ENCODE data around the gene USP48.
A peak's percentile ranks its signal among the peaks of the same experiment; 100 is the strongest.

USP48 gene

DNA sequence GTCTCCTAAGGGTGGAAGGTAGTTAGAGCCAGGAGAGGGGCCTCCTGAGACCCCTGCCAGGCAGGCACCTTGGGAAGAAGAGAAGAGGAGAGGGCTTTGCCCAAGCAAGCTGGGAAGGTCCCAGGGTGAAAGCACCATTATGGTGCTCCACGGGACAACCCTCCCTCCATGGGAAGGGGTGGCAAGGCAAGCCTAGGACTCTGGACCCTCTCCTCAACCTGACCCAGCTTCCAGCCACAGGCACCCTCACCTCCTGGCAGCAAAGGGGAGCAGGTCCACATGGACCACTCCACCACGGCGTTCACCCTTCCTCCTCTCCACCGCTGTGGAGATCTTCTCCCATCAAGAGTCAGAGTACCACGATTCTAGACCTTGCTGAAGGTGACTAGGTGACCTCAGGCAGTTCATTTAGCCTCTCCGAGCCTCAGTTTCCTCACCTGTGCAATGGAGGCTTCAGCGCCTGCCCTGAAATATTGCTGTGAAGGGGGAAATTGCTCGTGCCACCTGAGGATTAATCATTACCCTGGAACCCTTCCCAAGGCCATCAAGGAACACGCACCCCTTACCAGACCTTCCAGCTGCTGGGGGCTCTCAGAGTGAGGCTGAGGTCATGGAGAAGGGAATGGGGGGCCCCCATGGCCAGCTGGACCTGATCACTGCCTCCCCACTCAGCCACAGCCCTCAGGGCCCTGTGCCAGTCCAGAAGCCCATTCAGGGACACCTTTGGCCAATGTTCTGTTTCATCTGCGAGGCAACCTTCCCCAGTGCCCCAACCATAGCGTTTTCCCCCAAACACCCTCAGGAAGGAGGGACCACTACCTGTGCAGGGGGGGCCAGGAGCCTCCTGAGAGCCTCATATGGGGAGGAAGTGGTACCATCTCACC is 115.4 kb downstream of the USP48 start:
- no peak for DNase-seq

DNA sequence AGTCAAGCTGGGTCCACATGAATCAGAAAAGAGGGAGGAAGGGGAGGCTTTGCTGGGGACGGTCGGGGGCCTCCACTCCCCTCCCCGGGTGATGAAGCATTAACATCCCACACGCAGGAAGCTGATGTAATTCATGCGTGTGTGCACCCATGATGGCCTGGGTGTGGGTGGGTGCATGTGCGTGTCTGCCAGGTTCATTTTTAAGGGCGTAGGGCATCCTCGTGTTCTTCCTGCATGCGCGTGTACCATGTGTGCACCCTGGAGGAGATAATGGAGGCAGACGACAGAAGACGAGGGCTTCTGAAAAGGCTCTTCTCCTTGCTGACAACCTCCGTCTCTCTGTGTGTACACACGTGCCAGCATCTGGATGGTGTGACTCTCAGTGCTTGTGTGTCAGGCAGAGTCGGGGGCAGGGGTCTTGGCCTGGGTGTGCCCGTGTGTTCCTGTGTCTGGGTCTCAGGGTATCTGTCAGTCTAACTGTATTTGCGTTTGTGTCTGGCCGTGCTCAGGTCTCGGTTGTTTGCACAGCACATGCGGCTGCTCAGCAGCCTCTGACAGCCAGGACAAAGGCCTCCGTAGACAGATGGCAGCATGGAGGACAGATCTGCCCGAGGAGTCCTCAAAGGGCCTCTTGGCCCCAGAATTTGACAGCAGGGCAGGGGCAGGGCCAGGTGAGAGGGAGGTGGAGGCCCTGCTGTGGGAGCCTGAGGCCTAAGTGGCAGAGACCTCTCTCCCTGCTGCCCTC is 116.2 kb downstream of the USP48 start:
- DNase-seq = no peak

- no peak for DNase-seq
These were observed 117.0 kb downstream of the USP48 start for GRCh38 chr1:21665711-21666575.

GRCh38 chr1:21664806-21665588 is 118.0 kb downstream of the USP48 start:
- no peak for DNase-seq

- no peak for DNase-seq
These were observed 118.8 kb downstream of the USP48 start for GRCh38 chr1:21663951-21664805.

GRCh38 chr1:21663248-21663950 is 119.5 kb downstream of the USP48 start:
- DNase-seq = no peak

DNA sequence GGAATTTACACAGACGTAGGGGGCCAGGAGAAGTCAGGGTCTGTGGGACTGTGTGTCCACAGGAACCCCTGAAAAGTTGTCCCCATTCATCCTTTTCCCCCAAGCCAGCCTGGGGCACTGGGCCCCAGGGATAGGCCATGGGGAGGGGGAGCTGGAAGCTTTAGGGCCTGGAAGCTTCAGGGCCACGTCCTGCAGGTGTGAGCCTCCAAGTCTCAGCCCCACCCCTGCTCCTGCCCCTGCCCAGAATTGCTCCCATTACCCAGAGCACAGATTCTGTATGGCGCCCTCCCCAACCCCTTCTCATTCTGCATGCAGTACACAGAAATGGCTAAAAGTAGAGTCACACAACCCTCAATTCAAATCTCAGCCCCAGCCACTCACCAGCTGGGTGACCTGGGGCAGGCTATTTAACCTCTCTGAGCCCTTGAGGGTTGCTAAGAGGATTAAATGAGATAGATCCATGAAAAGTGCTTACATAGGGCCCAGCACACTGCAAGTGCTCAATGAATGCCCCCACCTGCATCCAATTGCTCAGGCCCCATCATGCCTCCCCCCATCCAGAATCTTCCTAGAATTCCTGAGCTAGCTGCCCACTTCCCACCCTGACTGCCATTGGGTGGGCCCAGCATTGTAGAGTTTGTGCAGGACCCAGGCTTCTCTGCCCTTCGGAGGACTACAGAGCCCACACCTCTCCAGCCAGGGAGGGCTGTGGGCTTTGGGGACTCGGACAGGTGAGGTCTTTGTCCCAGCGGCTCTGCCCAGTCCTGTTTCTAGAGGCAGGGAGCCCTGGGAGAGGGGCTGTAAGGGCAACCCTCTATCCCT is 120.3 kb downstream of the USP48 start:
- DNase-seq = no peak

DNA sequence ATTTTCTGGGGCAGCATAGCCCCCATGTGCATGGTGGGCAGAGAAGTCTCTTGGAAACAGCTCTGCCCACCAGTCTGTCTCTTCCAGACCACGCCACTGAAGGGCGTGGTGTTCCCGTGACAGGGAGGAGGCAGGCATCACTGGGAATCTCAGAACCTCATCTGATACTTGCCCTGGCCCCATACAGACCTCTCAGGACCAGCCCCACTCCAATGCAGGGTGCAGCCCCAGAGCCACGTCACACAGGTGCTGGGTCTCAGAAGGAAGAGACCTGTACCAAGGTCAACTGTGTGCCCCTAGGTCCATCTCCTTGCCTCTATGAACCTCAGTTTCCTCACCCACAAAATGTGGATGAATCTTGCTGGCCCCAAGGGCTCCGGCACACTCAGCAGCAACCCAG is 121.1 kb downstream of the USP48 start:
- DNase-seq = no peak

DNA sequence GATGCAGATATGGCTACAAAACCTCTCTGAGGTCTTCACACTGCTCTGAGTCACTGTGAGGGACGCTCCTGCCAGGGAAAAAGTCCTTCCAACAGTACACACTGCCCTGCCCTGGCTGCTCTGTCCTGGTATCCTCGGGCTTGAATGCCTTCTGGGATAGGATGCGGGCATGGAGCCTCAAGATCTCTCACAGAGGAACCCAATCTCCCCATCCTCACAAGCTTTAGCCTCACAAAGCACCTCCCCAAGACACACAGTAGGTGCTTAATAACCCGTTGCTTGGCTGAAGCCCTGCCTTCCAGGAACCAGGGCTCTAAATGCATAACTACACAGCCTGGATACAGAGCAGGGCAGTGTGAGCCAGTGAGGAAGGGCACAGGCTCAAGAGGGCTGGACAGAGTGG is 123.0 kb downstream of the USP48 start:
- no peak for DNase-seq

DNA sequence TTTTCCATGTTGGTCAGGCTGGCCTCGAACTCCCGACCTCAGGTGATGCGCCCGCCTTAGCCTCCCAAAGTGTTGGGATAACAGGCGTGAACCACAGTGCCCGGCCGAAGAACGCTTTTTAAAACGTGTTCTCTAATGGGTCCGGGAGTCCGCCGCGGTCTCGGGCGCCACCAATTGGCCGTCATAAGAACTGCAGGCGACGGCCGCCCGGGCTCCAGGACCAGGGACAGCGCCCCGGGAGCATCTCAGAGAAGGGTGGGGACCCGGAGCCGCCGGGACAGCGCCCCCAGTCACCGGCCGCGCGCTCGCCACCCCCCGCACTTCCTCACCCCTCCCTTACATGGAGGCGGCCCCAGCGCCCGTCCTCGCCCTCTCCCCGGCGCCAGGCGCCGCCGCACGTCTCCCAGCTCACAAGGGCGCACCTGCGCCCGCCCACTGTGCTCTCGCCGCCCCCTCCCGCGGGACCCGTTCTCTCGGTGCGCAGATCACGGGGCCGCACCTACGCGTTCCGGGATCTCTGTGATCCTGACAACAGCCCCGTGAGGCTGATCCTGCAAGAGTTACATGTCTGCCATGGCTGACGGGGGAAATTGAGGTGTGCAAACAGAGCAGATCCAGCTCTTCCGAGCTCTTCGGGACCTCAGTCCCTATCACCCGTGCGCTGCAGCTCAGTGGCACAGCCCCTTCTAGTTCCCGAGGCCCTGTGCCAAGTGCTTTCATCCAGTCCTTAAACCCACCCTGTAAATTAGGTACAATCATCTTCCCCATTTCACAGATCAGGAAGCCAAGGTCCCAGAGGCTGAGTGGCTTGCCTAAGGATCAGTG is 123.6 kb downstream of the USP48 start:
- DNase-seq = peak; percentile 68

DNA sequence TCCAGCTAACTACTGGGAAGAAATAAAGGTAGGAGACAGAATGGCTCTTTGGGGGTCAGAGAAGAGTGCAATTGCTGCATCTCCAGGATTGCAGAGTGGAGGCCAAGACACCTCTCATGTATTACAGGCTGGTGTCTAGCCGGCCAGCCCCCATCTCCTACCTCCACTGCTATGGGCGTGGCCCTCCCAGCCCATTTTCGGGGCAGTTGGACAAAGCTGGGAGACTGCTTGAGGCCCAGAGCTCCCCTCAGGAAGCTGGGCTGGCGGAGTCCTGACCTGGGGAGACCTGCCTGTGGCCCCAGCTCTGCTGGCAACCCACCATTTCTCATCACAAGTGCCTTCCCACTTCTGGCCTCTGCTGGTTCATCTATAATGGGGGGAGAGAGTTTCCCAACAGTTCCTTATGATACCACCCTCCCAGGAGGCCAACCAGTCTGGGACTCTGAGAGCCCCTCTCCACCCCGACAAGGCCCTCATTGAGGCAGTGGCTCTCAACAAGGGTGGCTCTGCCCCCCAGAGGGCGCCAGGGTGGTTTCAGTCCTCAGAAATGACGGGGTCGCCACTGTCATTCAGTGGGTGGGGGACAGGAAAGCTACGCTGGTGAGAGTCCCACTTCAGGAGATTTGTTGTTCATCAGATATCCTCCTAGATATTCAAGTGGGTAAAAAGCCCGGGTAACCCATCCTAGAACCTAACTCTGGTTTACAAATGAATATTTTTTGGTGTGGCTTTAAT is 125.3 kb downstream of the USP48 start:
- no peak for DNase-seq

- no peak for DNase-seq
These were observed 127.2 kb downstream of the USP48 start for GRCh38 chr1:21655748-21656147.

- DNase-seq = no peak
These were observed 127.7 kb downstream of the USP48 start for GRCh38 chr1:21655259-21655658.

DNA sequence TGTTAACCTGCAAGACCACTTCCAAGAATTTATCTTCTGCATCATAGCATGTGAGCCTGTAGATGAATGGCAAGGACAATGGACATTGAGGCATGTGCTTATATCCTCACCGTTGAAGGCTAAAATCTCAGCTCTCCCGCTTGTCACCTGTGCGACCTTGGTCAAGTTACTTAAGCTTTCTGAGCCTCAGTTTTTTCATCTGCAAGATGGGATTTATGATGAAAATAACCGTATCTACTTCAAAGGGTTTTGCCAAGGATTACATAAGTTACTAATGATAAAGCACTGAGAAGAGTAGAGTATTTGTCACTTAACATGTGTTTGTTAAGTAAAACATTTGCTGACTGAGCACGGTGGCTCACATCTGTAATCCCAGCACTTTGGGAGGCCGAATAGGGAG is 128.7 kb downstream of the USP48 start:
- no peak for DNase-seq

- DNase-seq = no peak
These were observed 129.2 kb downstream of the USP48 start for GRCh38 chr1:21653744-21654100.

GRCh38 chr1:21652937-21653743 is 129.8 kb downstream of the USP48 start:
- DNase-seq = no peak

Measured in effector CD4-positive, alpha-beta T cell (primary cell).